ENCODE results near the gene ECHDC1. TPM values are rescaled to one million over a fixed set of nuclear protein-coding genes. Genes with fewer than 3 reads are reported as not detected.

Gene ECHDC1
- total and polyA plus RNA-seq, 2 of the 8 experiments (the other 6 are each of a cell fraction or from before 2014, with no cell fraction given), result 11.3 to 60.5 TPM

DNA sequence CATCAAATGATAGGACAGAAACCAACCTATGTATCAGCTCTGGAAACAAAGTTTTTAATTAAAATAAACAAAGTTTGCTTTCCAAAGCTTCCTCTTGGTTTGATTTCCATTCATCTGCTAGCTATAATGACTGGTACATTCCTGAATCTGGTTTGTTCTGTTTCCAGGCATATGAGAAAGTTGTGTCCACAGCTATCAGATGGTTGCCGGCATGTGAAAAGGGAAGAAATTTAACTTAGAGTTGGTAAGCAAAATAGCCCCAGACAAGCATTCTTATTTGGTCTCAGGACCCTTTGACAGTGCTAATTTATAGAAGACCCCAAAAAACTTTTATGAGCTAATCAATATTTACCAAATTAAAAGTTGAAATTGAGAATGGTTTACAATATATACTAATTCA, 80.5 kb downstream of the ECHDC1 start:
- no peaks in the 10 kb centered on the region for H3K23me2 ChIP-seq (ENCODE audit: low read depth, low read length)
- no peak overlapping the region for H2BK15ac ChIP-seq (ENCODE audit: low read length)
- FAIRE-seq, result no peak
- no peak overlapping the region for H4K8ac ChIP-seq (ENCODE audit: extremely low read depth, insufficient read depth, low read length)
- H3K27me3 ChIP-seq (replicated peaks in 1 of 4; ENCODE audit: control insufficient read depth in 3 of 4, extremely low read depth in 1 of 4, insufficient read depth in 3 of 4, low read length in 3 of 4), result no peaks in the 10 kb centered on the region
- H3K4me1 ChIP-seq (replicated peaks in 1 of 4; ENCODE audit: control insufficient read depth in 3 of 4, insufficient read depth in 4 of 4, low read length in 3 of 4), result no peaks in the 10 kb centered on the region
- H3K4me3 ChIP-seq (ENCODE audit: extremely low read depth in 1 of 4, insufficient read depth in 2 of 4, low read depth in 3 of 4, low read length in 4 of 4), result no peak overlapping the region
- 88% methylated on average over 1 of the region's 1 CpG; no CpG with 5 or more reads in 1 of the 2 experiments for WGBS, 2 experiments (ENCODE audit: extremely low coverage in 1 of 2, insufficient coverage in 1 of 2, insufficient read length in 1 of 2, insufficient replicate concordance in 2 of 2, low coverage in 1 of 2, low lambda C conversion rate in 2 of 2, missing lambda C conversion rate in 1 of 2)
- no peaks in the 10 kb centered on the region for H3K9me3 ChIP-seq (ENCODE audit: insufficient read depth in 2 of 2, low read depth in 1 of 2, low read length in 1 of 2)
- H4K20me1 ChIP-seq (replicated peaks in 1 of 2; ENCODE audit: control insufficient read depth in 1 of 2, insufficient read depth in 2 of 2, low read length in 2 of 2), result no peaks in the 10 kb centered on the region
- H3K18ac ChIP-seq (ENCODE audit: extremely low read depth, low read length), result no peak overlapping the region
- H3K23ac ChIP-seq (ENCODE audit: insufficient read length), result no peak overlapping the region
- no peak overlapping the region for H4K5ac ChIP-seq (ENCODE audit: insufficient read length, low read depth, low read length)
- H3K79me1 ChIP-seq (ENCODE audit: low read depth, low read length), result no peaks in the 10 kb centered on the region
- H3K9ac ChIP-seq (replicated peaks in 1 of 4; ENCODE audit: extremely low read depth in 1 of 4, low read depth in 3 of 4, low read length in 3 of 4), result no peak overlapping the region
- no peak for DNase-seq (ENCODE audit: low read depth in 1 of 2, low spot score in 2 of 2)
- no peaks in the 10 kb centered on the region for H3K36me3 ChIP-seq (ENCODE audit: control insufficient read depth in 2 of 4, insufficient read depth in 4 of 4, low read length in 3 of 4)
- H3K79me2 ChIP-seq (ENCODE audit: control insufficient read depth in 1 of 2, insufficient read depth in 2 of 2, low read length in 2 of 2), result peaks cover 0 to 8% of the 10 kb centered on the region in 2 experiments; a peak in 2 of 4 replicates
- H2BK120ac ChIP-seq (replicated peaks; ENCODE audit: low read depth, low read length), result no peak overlapping the region
- no peak overlapping the region for H2BK5ac ChIP-seq (ENCODE audit: low read depth, low read length)
- H3K14ac ChIP-seq (ENCODE audit: insufficient read length), result no peak overlapping the region
- H4K91ac ChIP-seq (replicated peaks; ENCODE audit: insufficient read length, low read length), result no peak overlapping the region
- no peak overlapping the region for H3K27ac ChIP-seq (ENCODE audit: low read depth, low read length)
- no peak overlapping the region for H2AFZ ChIP-seq (ENCODE audit: low read length)
- no peak overlapping the region for H2AK5ac ChIP-seq (ENCODE audit: low read depth, low read length)
- no peak overlapping the region for H3K4ac ChIP-seq (replicated peaks; ENCODE audit: insufficient read length, low read depth, low read length)
- CTCF ChIA-PET (ENCODE audit: partially characterized antibody), result interaction anchor here (0.6 to 3.9 kb wide), 5 partner anchors 9 to 469 kb away, joined by 3 to 17 read pairs (median 3); no protein-coding TSS in a partner anchor
- H3K4me2 ChIP-seq (ENCODE audit: insufficient read depth in 1 of 2, low read depth in 2 of 2, low read length in 2 of 2), result no peak overlapping the region
- no peak overlapping the region for H2BK12ac ChIP-seq (ENCODE audit: low read depth, low read length)
- POLR2A ChIA-PET (ENCODE audit: partially characterized antibody), result interaction anchor here (0.6 kb wide), 1 partner anchor 117 kb away, joined by 4 read pairs; no protein-coding TSS in a partner anchor
- H3K56ac ChIP-seq (replicated peaks; ENCODE audit: insufficient read length, low read depth, low read length), result no peak overlapping the region
- no peak overlapping the region for H2BK20ac ChIP-seq (ENCODE audit: low read length)
- TF ChIP-seq TAF7 (optimal IDR thresholded peaks at IDR 0.05; ENCODE audit: borderline replicate concordance, low read depth, low read length) (no peak), POLR2AphosphoS5 (IDR thresholded peaks at IDR 0.05; ENCODE audit: low read depth, low read length) (no peak), FOSL1 (IDR thresholded peaks at IDR 0.05; ENCODE audit: insufficient read depth, low read depth, low read length) (no peak), CHD2 (IDR thresholded peaks at IDR 0.05; ENCODE audit: low read length) (no peak), SUZ12 (IDR thresholded peaks at IDR 0.05; ENCODE audit: low read length) (no peak), TAF1 (IDR thresholded peaks at IDR 0.05; ENCODE audit: low read depth, low read length) (no peak), NRF1 (IDR thresholded peaks at IDR 0.05; ENCODE audit: low read depth, low read length) (no peak), NANOG (IDR thresholded peaks at IDR 0.05; ENCODE audit: insufficient read depth, low read depth, low read length, poor library complexity, severe bottlenecking) (no peak)
- TF ChIP-seq, protein P1, sequence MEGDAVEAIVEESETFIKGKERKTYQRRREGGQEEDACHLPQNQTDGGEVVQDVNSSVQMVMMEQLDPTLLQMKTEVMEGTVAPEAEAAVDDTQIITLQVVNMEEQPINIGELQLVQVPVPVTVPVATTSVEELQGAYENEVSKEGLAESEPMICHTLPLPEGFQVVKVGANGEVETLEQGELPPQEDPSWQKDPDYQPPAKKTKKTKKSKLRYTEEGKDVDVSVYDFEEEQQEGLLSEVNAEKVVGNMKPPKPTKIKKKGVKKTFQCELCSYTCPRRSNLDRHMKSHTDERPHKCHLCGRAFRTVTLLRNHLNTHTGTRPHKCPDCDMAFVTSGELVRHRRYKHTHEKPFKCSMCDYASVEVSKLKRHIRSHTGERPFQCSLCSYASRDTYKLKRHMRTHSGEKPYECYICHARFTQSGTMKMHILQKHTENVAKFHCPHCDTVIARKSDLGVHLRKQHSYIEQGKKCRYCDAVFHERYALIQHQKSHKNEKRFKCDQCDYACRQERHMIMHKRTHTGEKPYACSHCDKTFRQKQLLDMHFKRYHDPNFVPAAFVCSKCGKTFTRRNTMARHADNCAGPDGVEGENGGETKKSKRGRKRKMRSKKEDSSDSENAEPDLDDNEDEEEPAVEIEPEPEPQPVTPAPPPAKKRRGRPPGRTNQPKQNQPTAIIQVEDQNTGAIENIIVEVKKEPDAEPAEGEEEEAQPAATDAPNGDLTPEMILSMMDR (IDR thresholded peaks at IDR 0.05; ENCODE audit: control extremely low read depth in 1 of 3, insufficient read depth in 1 of 3, low read depth in 1 of 3, low read length in 3 of 3), result no peak
